HepG2 (cell line): Measurements from ENCODE around the gene ANKRD65. TPM values are rescaled to one million over a fixed set of nuclear protein-coding genes. Genes with fewer than 3 reads are reported as not detected.

ENCODE experiments used
- ATAC-seq: fragments of 200-7000 bp; cut with Tn5 transposase; 3 replicates; pipeline ENCODE4 v1.9.1; 2020; ENCODE audit warnings: mild to moderate bottlenecking, moderate library complexity
- BruUV-seq: library from RNA; stranded (reverse); fragments of 400-500 nt; replicated peaks from 2 replicates; lab custom pipeline; 2021; lab: Mats Ljungman, UMichigan
- CTCF ChIA-PET: fragments of 300-600 bp; formaldehyde crosslinking; extraction: SDS; loops from one replicate; lab custom pipeline; 2021; ENCODE audit warnings: low total read pairs, inconsistent platforms, low intra/inter-chr PET ratio; lab: Yijun Ruan, JAX
- POLR2A ChIA-PET: fragments of 350-600 bp; sonication (Branson Sonifier 250); formaldehyde crosslinking; loops from one replicate; lab custom pipeline; 2020; ENCODE audit warnings: antibody characterized with exemption, inconsistent platforms; lab: Yijun Ruan, JAX
- DNase-seq: peaks from one replicate; pipeline ENCODE4 v3.0.0-alpha.2; 2015; ENCODE audit warnings: low spot score
- FAIRE-seq: peaks from 3 replicates; lab custom pipeline; 2011; peaks lifted over from hg19 to GRCh38; lab: Jason Lieb, UNC
- H2AFZ ChIP-seq: one replicate; pipeline ENCODE4 v1.6.1; 2011; ENCODE audit warnings: low read length, inconsistent platforms
- H3K27ac ChIP-seq: fragments of 300-600 bp; 3 replicates; pipeline ENCODE4 v1.8.0; 2011; ENCODE audit warnings: mixed run types, mild to moderate bottlenecking, mixed read lengths, low read length, inconsistent platforms; ENCODE audit not compliant: insufficient read depth; ENCODE audit errors: extremely low read length
- H3K27me3 ChIP-seq, 2 experiments: fragments of 200-600 bp in 1 of 2; 2 replicates in 1 of 2; 3 replicates in 1 of 2; pipeline versions ENCODE4 v1.6.0 to v1.8.0; 2011; ENCODE audit warnings: low read length in 2 of 2, mild to moderate bottlenecking in 2 of 2, moderate library complexity in 2 of 2, inconsistent platforms in 1 of 2; ENCODE audit not compliant: insufficient read depth in 2 of 2, control insufficient read depth in 1 of 2
- H3K36me3 ChIP-seq, 2 experiments: fragments of 200-600 bp in 1 of 2; replicated peaks in 1 of 2; 2 replicates in 1 of 2; 3 replicates in 1 of 2; pipeline versions ENCODE4 v1.5.1 to v1.8.0; 2011; ENCODE audit warnings: low read length in 2 of 2, inconsistent platforms in 1 of 2; ENCODE audit not compliant: insufficient read depth in 2 of 2, control insufficient read depth in 1 of 2
- H3K4me1 ChIP-seq: 2 replicates; pipeline ENCODE4 v1.5.1; 2012; ENCODE audit warnings: low read length, inconsistent platforms; ENCODE audit not compliant: insufficient read depth
- H3K4me2 ChIP-seq: 2 replicates; pipeline ENCODE4 v1.6.0; 2011; ENCODE audit warnings: low read depth, low read length, inconsistent platforms
- H3K4me3 ChIP-seq, 3 experiments: fragments of 200-600 bp in 1 of 3; sonication (generic), shearing (Covaris generic) in 1 of 3; replicated peaks in 1 of 3; 2 replicates each; pipeline ENCODE4 v1.5.1; 2011 to 2016; ENCODE audit warnings: low read length in 3 of 3, inconsistent platforms in 2 of 3, low read depth in 2 of 3, mild to moderate bottlenecking in 2 of 3, control low read depth in 1 of 3, mixed read lengths in 1 of 3; ENCODE audit not compliant: insufficient read depth in 1 of 3
- H3K79me2 ChIP-seq: one replicate; pipeline ENCODE4 v1.6.1; 2011; ENCODE audit warnings: low read length, inconsistent platforms; ENCODE audit not compliant: insufficient read depth
- H3K9ac ChIP-seq: 2 replicates; pipeline ENCODE4 v1.6.0; 2011; ENCODE audit warnings: mild to moderate bottlenecking, low read depth, low read length, inconsistent platforms; ENCODE audit not compliant: insufficient read depth
- H3K9me3 ChIP-seq: 2 replicates; pipeline ENCODE4 v1.5.1; 2012; ENCODE audit warnings: mild to moderate bottlenecking, low read length
- H4K20me1 ChIP-seq: 2 replicates; pipeline ENCODE4 v1.6.0; 2011; ENCODE audit warnings: inconsistent platforms, mild to moderate bottlenecking, low read length, moderate library complexity; ENCODE audit not compliant: insufficient read depth
- ATF1 ChIP-seq: IDR thresholded peaks from 2 replicates; pipeline ENCODE4 v1.6.1; 2016; ENCODE audit warnings: mild to moderate bottlenecking, control low read depth
- CEBPZ ChIP-seq: IDR thresholded peaks from 2 replicates; pipeline ENCODE4 v1.6.1; 2012; ENCODE audit warnings: low read length, improper control_type of control experiment
- NR1H2 ChIP-seq: sonication (generic); formaldehyde crosslinking; IDR thresholded peaks from 2 replicates; pipeline ENCODE4 v1.8.1; 2022; ENCODE audit warnings: low read depth, missing genetic modification reagents, borderline replicate concordance
- RAD51 ChIP-seq: fragments of 450-650 bp; IDR thresholded peaks from 2 replicates; pipeline ENCODE4 v1.6.1; 2016; ENCODE audit warnings: borderline replicate concordance
- SATB2 ChIP-seq: sonication (generic); formaldehyde crosslinking; IDR thresholded peaks from 2 replicates; pipeline ENCODE4 v1.5.0; 2020; ENCODE audit warnings: missing genetic modification reagents
- SRSF9 ChIP-seq: fragments of 200-400 bp; formaldehyde crosslinking; IDR thresholded peaks from 2 replicates; pipeline ENCODE4 v1.6.1; 2018; ENCODE audit warnings: borderline replicate concordance, mild to moderate bottlenecking, low read depth, low read length; ENCODE audit not compliant: insufficient read depth, poor library complexity, severe bottlenecking
- ZBTB34 ChIP-seq: sonication (generic); formaldehyde crosslinking; IDR thresholded peaks from 2 replicates; pipeline ENCODE4 v1.8.0; 2022; ENCODE audit warnings: mild to moderate bottlenecking, missing genetic modification reagents
- ZNF460 ChIP-seq: sonication (generic); formaldehyde crosslinking; IDR thresholded peaks from 2 replicates; pipeline ENCODE4 v1.5.1; 2020; ENCODE audit warnings: missing genetic modification reagents, mild to moderate bottlenecking, borderline replicate concordance
- ZNF768 ChIP-seq: sonication (generic); formaldehyde crosslinking; IDR thresholded peaks from 2 replicates; pipeline ENCODE4 v1.4.0; 2020; ENCODE audit warnings: missing genetic modification reagents
- ZNF775 ChIP-seq: sonication (generic); formaldehyde crosslinking; IDR thresholded peaks from 2 replicates; pipeline ENCODE4 v1.4.0; 2020; ENCODE audit warnings: missing genetic modification reagents, mild to moderate bottlenecking, moderate library complexity, borderline replicate concordance
- WGBS: methylation state at CpG from one replicate; pipeline ENCODE4 v1.1.6; 2017; ENCODE audit warnings: low lambda C conversion rate; 5-methylcytosine and 5-hydroxymethylcytosine counted together
- in situ Hi-C: cut with HindIII; loops from 2 replicates; pipeline ENCODE4 v1.10.0; 2017; ENCODE audit warnings: low pct_unique_long_range_greater_than_20kb; ENCODE audit not compliant: extremely low pct_ligation_motif_present
- intact Hi-C: fragments of 100-400 bp; cut with micrococcal nuclease; formaldehyde crosslinking; loops from one replicate; pipeline ENCODE4 v1.10.0; 2022; ENCODE audit not compliant: unreplicated experiment
- polyA plus RNA-seq, 8 experiments: library from polyadenylated mRNA; depleted of rRNA in 3 of 8; stranded (reverse) in 7 of 8; unstranded in 1 of 8; fragments of >200 nt; fragmentation: Illumina TruSeq in 4 of 8; extraction: Trizol in 4 of 8; gene quantifications; 2 replicates each; pipeline versions ENCODE4 v1.2.1 to v1.2.3, GENCODE V29; 2011 to 2016; ENCODE audit warnings: low read depth in 4 of 8, missing spikeins in 1 of 8, mixed read lengths in 1 of 8; ENCODE audit not compliant: insufficient read depth in 1 of 8
- total RNA-seq, 5 experiments: library from RNA; depleted of rRNA; stranded (reverse); fragments of >200 nt; fragmentation: Illumina TruSeq; extraction: Trizol; gene quantifications; 2 replicates each; pipeline ENCODE4 v1.2.3, GENCODE V29; 2016; ENCODE audit warnings: low read depth in 1 of 5
- TF ChIP-seq, protein P1 (sequence below): sonication (generic); formaldehyde crosslinking; IDR thresholded peaks from 2 replicates; pipeline ENCODE4 v1.5.1; 2020; ENCODE audit warnings: mild to moderate bottlenecking, missing genetic modification reagents, moderate library complexity

Gene ANKRD65
- total and polyA plus RNA-seq, 2 of the 13 experiments (the other 11 are each of a cell fraction or from before 2014, with no cell fraction given): 12.1 to 30.1 TPM

DNA sequence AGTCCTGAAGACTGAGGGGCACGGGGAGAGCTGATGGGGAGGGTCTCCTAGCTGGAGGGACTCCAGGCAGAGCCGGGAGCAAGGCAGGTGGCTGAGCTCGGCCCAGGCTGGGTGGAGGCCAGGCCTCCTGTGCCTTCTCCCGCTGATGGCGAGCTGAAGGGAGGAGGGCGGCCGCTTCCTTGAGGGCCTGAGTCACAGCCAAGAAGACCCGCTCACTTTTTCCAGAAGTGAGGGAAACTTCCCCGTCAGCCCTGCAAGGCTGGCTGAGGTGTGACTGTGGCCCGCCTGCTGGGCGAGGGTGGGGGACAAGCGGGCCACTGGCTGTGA, 12.7 kb upstream of the ANKRD65 start:
- H3K79me2 ChIP-seq: peaks cover 31% of the 10 kb centered on the region
- H2AFZ ChIP-seq: no peak overlapping the region
- peak overlapping the region; percentile 85 for H3K9ac ChIP-seq
- ChIA-PET CTCF (no interaction called here), POLR2A (interaction anchor here (0.7 to 11.0 kb wide), 15 partner anchors 8 to 335 kb away, joined by 3 to 355 read pairs (median 11); partner anchors contain the start of genes ANKRD65, AURKAIP1, CCNL2 and MRPL20)
- intact Hi-C loops (no loop called here), in situ Hi-C loops (no loop called here)
- H3K9me3 ChIP-seq: no peaks in the 10 kb centered on the region
- no peaks in the 10 kb centered on the region for H4K20me1 ChIP-seq
- no peak for FAIRE-seq
- peak overlapping the region; percentile 72 to 88 (median 84) for H3K4me3 ChIP-seq
- H3K27ac ChIP-seq: peak overlapping the region; percentile 94
- no peaks in the 10 kb centered on the region for H3K27me3 ChIP-seq
- no peaks in the 10 kb centered on the region; a peak in 1 of 5 replicates for H3K36me3 ChIP-seq
- ATAC-seq: no peak
- peak overlapping the region; percentile 89 for H3K4me2 ChIP-seq
- BruUV-seq: no TSS peak
- WGBS: 0% methylated on average over 3 of the region's 12 CpGs
- H3K4me1 ChIP-seq: peaks cover 65% of the 10 kb centered on the region
- DNase-seq: no peak
- TF ChIP-seq NR1H2 (CRISPR knock-in tag): no peak
- TF ChIP-seq ZNF768 (CRISPR knock-in tag): no peak
- no peak for TF ChIP-seq ZNF775 (CRISPR knock-in tag)
- TF ChIP-seq ZBTB34 (CRISPR knock-in tag): no peak
- TF ChIP-seq SATB2: no peak
- TF ChIP-seq RAD51: no peak
- no peak for TF ChIP-seq CEBPZ
- TF ChIP-seq ATF1: no peak
- TF ChIP-seq, protein P1, sequence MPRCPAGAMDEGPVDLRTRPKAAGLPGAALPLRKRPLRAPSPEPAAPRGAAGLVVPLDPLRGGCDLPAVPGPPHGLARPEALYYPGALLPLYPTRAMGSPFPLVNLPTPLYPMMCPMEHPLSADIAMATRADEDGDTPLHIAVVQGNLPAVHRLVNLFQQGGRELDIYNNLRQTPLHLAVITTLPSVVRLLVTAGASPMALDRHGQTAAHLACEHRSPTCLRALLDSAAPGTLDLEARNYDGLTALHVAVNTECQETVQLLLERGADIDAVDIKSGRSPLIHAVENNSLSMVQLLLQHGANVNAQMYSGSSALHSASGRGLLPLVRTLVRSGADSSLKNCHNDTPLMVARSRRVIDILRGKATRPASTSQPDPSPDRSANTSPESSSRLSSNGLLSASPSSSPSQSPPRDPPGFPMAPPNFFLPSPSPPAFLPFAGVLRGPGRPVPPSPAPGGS (CRISPR knock-in tag): no peak
- TF ChIP-seq ZNF460 (CRISPR knock-in tag): no peak
- TF ChIP-seq SRSF9: no peak
